H1 (cell line): ENCODE results near the gene PGK1. TPM values are rescaled to one million over a fixed set of nuclear protein-coding genes. Genes with fewer than 3 reads are reported as not detected.
"Not testable (repeated sequence)": the region's sequence is repeated elsewhere in the genome, so short reads cannot be mapped to it uniquely, and the experiment has no call there.

Experiments used
- CTCF ChIA-PET: fragments of 300-600 bp; sonication (Branson Sonifier 250); formaldehyde crosslinking; loops from one replicate; lab custom pipeline; 2021; ENCODE audit not compliant: partially characterized antibody; lab: Charles Lee
- POLR2A ChIA-PET: fragments of 300-600 bp; sonication (Branson Sonifier 250); formaldehyde crosslinking; loops from one replicate; lab custom pipeline; 2021; ENCODE audit warnings: inconsistent platforms; ENCODE audit not compliant: partially characterized antibody; lab: Charles Lee
- DNase-seq, 2 experiments: peaks; one replicate each; pipeline versions ENCODE4 v3.0.0 to v3.0.0-alpha.2; 2010 to 2022; ENCODE audit warnings: low spot score in 2 of 2, low read depth in 1 of 2, mixed read lengths in 1 of 2
- FAIRE-seq: peaks from 2 replicates; lab custom pipeline; 2011; peaks lifted over from hg19 to GRCh38; lab: Jason Lieb, UNC
- H2AFZ ChIP-seq: 2 replicates; pipeline ENCODE4 v1.8.1; 2012; ENCODE audit warnings: low read length, inconsistent platforms
- H2AK5ac ChIP-seq: 2 replicates; pipeline ENCODE4 v1.6.1; 2013; ENCODE audit warnings: low read depth, low read length
- H2BK120ac ChIP-seq: replicated peaks from 2 replicates; pipeline ENCODE3; 2013; ENCODE audit warnings: low read depth, low read length, inconsistent platforms
- H2BK12ac ChIP-seq: 2 replicates; pipeline ENCODE4 v1.6.1; 2013; ENCODE audit warnings: low read depth, low read length
- H2BK15ac ChIP-seq: 2 replicates; pipeline ENCODE4 v1.6.1; 2013; ENCODE audit warnings: low read length
- H2BK20ac ChIP-seq: 2 replicates; pipeline ENCODE4 v1.6.1; 2013; ENCODE audit warnings: low read length
- H2BK5ac ChIP-seq: 2 replicates; pipeline ENCODE4 v1.6.1; 2013; ENCODE audit warnings: low read depth, low read length
- H3K14ac ChIP-seq: 2 replicates; pipeline ENCODE4 v1.6.1; 2013; ENCODE audit warnings: inconsistent platforms; ENCODE audit not compliant: insufficient read length
- H3K18ac ChIP-seq: 2 replicates; pipeline ENCODE4 v1.6.1; 2013; ENCODE audit warnings: low read length; ENCODE audit errors: extremely low read depth
- H3K23ac ChIP-seq: 2 replicates; pipeline ENCODE4 v1.6.1; 2013; ENCODE audit warnings: inconsistent platforms; ENCODE audit not compliant: insufficient read length
- H3K23me2 ChIP-seq: 2 replicates; pipeline ENCODE4 v1.6.1; 2013; ENCODE audit warnings: low read depth, low read length
- H3K27ac ChIP-seq: 2 replicates; pipeline ENCODE4 v1.6.1; 2011; ENCODE audit warnings: low read depth, low read length, inconsistent platforms
- H3K27me3 ChIP-seq, 4 experiments: replicated peaks in 1 of 4; 1 replicate in 1 of 4; 2 replicates in 3 of 4; pipeline versions ENCODE4 v1.6.1 to v1.8.1; 2011 to 2013; ENCODE audit warnings: low read length in 3 of 4, mild to moderate bottlenecking in 3 of 4, inconsistent platforms in 2 of 4, mixed read lengths in 2 of 4, moderate library complexity in 1 of 4; ENCODE audit not compliant: control insufficient read depth in 3 of 4, insufficient read depth in 3 of 4; ENCODE audit errors: extremely low read depth in 1 of 4
- H3K36me3 ChIP-seq, 4 experiments: 2 replicates each; pipeline versions ENCODE4 v1.6.1 to v1.8.1; 2011 to 2013; ENCODE audit warnings: mild to moderate bottlenecking in 4 of 4, low read length in 3 of 4, moderate library complexity in 2 of 4, control low read depth in 1 of 4, inconsistent platforms in 1 of 4; ENCODE audit not compliant: insufficient read depth in 4 of 4, control insufficient read depth in 2 of 4
- H3K4ac ChIP-seq: replicated peaks from 2 replicates; pipeline ENCODE3; 2013; ENCODE audit warnings: low read length, low read depth, mixed read lengths, inconsistent platforms; ENCODE audit not compliant: insufficient read length
- H3K4me1 ChIP-seq, 4 experiments: replicated peaks in 1 of 4; 1 replicate in 1 of 4; 2 replicates in 3 of 4; pipeline versions ENCODE4 v1.6.1 to v1.8.1; 2011 to 2013; ENCODE audit warnings: low read length in 3 of 4, inconsistent platforms in 2 of 4, mixed read lengths in 1 of 4; ENCODE audit not compliant: insufficient read depth in 4 of 4, control insufficient read depth in 3 of 4
- H3K4me2 ChIP-seq, 2 experiments: 2 replicates each; pipeline versions ENCODE4 v1.6.1 to v1.8.1; 2011 to 2013; ENCODE audit warnings: low read depth in 2 of 2, low read length in 2 of 2, control low read depth in 1 of 2, inconsistent platforms in 1 of 2, mild to moderate bottlenecking in 1 of 2; ENCODE audit not compliant: insufficient read depth in 1 of 2
- H3K4me3 ChIP-seq, 4 experiments: fragments of 200-600, 300-600 bp in 1 of 4; sonication (generic), shearing (Covaris generic), sonication (Bioruptor Twin) in 1 of 4; 2 replicates each; pipeline versions ENCODE4 v1.5.1 to v1.8.1; 2011 to 2016; ENCODE audit warnings: low read length in 4 of 4, low read depth in 3 of 4, control low read depth in 2 of 4, inconsistent platforms in 2 of 4, mild to moderate bottlenecking in 2 of 4, mixed read lengths in 1 of 4, moderate library complexity in 1 of 4; ENCODE audit not compliant: insufficient read depth in 2 of 4; ENCODE audit errors: extremely low read depth in 1 of 4
- H3K56ac ChIP-seq: replicated peaks from 2 replicates; pipeline ENCODE3; 2013; ENCODE audit warnings: low read depth, mild to moderate bottlenecking, mixed read lengths, low read length, inconsistent platforms; ENCODE audit not compliant: insufficient read length
- H3K79me1 ChIP-seq: 2 replicates; pipeline ENCODE4 v1.6.1; 2013; ENCODE audit warnings: low read depth, low read length, control low read depth
- H3K79me2 ChIP-seq, 2 experiments: 2 replicates each; pipeline versions ENCODE4 v1.6.1 to v1.8.1; 2012 to 2013; ENCODE audit warnings: low read length in 2 of 2, mild to moderate bottlenecking in 2 of 2, inconsistent platforms in 1 of 2; ENCODE audit not compliant: insufficient read depth in 2 of 2, control insufficient read depth in 1 of 2
- H3K9ac ChIP-seq, 4 experiments: replicated peaks in 1 of 4; 1 replicate in 1 of 4; 2 replicates in 3 of 4; pipeline versions ENCODE4 v1.6.1 to v1.8.1; 2011 to 2013; ENCODE audit warnings: low read depth in 3 of 4, low read length in 3 of 4, control low read depth in 2 of 4, mild to moderate bottlenecking in 2 of 4, moderate library complexity in 2 of 4, inconsistent platforms in 1 of 4; ENCODE audit errors: extremely low read depth in 1 of 4
- H3K9me3 ChIP-seq, 2 experiments: 2 replicates each; pipeline versions ENCODE4 v1.6.1 to v1.8.1; 2012 to 2013; ENCODE audit warnings: mild to moderate bottlenecking in 2 of 2, moderate library complexity in 2 of 2, control low read depth in 1 of 2, inconsistent platforms in 1 of 2, low read depth in 1 of 2, low read length in 1 of 2, mixed read lengths in 1 of 2; ENCODE audit not compliant: insufficient read depth in 2 of 2
- H4K20me1 ChIP-seq, 2 experiments: replicated peaks in 1 of 2; 2 replicates each; pipeline versions ENCODE3 to v1.8.1; 2011 to 2013; ENCODE audit warnings: inconsistent platforms in 2 of 2, low read length in 2 of 2, mild to moderate bottlenecking in 1 of 2; ENCODE audit not compliant: insufficient read depth in 2 of 2, control insufficient read depth in 1 of 2
- H4K5ac ChIP-seq: 2 replicates; pipeline ENCODE4 v1.6.1; 2013; ENCODE audit warnings: low read length, low read depth, mixed read lengths, inconsistent platforms; ENCODE audit not compliant: insufficient read length
- H4K8ac ChIP-seq: 2 replicates; pipeline ENCODE4 v1.8.0; 2013; ENCODE audit warnings: mild to moderate bottlenecking, moderate library complexity, low read length, inconsistent platforms; ENCODE audit not compliant: insufficient read depth; ENCODE audit errors: extremely low read depth
- H4K91ac ChIP-seq: replicated peaks from 2 replicates; pipeline ENCODE3; 2013; ENCODE audit warnings: low read length, mixed read lengths, inconsistent platforms; ENCODE audit not compliant: insufficient read length
- ASH2L ChIP-seq: fragments of 200-600, 300-600 bp; sonication (generic); IDR thresholded peaks from one replicate; pipeline ENCODE4 v1.7.1; 2017; ENCODE audit warnings: low read length
- RAD21 ChIP-seq, 2 experiments: IDR thresholded peaks in 1 of 2; conservative IDR thresholded peaks in 1 of 2; 2 replicates each; pipeline ENCODE4 v1.6.1; 2011; ENCODE audit warnings: low read depth in 2 of 2, low read length in 2 of 2, improper control_type of control experiment in 1 of 2, inconsistent platforms in 1 of 2, mild to moderate bottlenecking in 1 of 2, moderate library complexity in 1 of 2
- RXRA ChIP-seq: IDR thresholded peaks from 2 replicates; pipeline ENCODE4 v1.6.1; 2011; ENCODE audit warnings: low read depth, mild to moderate bottlenecking, low read length, moderate library complexity; ENCODE audit not compliant: insufficient read depth
- SIRT6 ChIP-seq: IDR thresholded peaks from one replicate; pipeline ENCODE4 v1.7.1; 2012; ENCODE audit warnings: low read length, inconsistent platforms
- polyA plus RNA-seq, 7 experiments: library from polyadenylated mRNA; depleted of rRNA in 3 of 7; stranded (reverse) in 5 of 7; unstranded in 2 of 7; fragments of >200 nt in 5 of 7; fragments of 200-250 nt in 2 of 7; gene quantifications; 1 replicate in 5 of 7; 2 replicates in 1 of 7; 4 replicates in 1 of 7; pipeline versions ENCODE4 v1.2.1 to v1.2.3, GENCODE V29; 2011 to 2013; ENCODE audit warnings: missing spikeins in 2 of 7, mixed read lengths in 2 of 7
- total RNA-seq: library from RNA; stranded (reverse); fragmentation: NEBNext Ultra II Directional; extraction: Animal tissue kit (Norgen Biotek cat#: 25700); gene quantifications from 2 replicates; pipeline ENCODE4 v1.2.1, GENCODE V29; 2021

The PGK1 gene
- total and polyA plus RNA-seq, 2 of the 8 experiments (the other 6 are each of a cell fraction or from before 2014, with no cell fraction given): 328 to 427 TPM

- no peak for TF ChIP-seq RXRA
- no peak for TF ChIP-seq ASH2L
- no peak for TF ChIP-seq RAD21 (IDR thresholded peaks at IDR 0.05 in 1 of 2, conservative IDR thresholded peaks at IDR 0.05 in 1 of 2; ENCODE audit: low read depth in 2 of 2, low read length in 2 of 2)
- TF ChIP-seq SIRT6: no peak
Measured at GRCh38 chrX:78125148-78125547, 21.1 kb downstream of the PGK1 start (continued).

- H3K23ac ChIP-seq, H3K23me2 ChIP-seq, H3K79me2 ChIP-seq, H3K27me3 ChIP-seq, H4K5ac ChIP-seq, H2BK20ac ChIP-seq, H3K27ac ChIP-seq, H3K4ac ChIP-seq, H2AFZ ChIP-seq, DNase-seq, H4K8ac ChIP-seq, H4K91ac ChIP-seq, H2BK15ac ChIP-seq, H3K4me2 ChIP-seq, H2BK12ac ChIP-seq, H3K18ac ChIP-seq, H3K9me3 ChIP-seq, H3K79me1 ChIP-seq, H2AK5ac ChIP-seq, H4K20me1 ChIP-seq, H2BK120ac ChIP-seq, H3K9ac ChIP-seq, H3K56ac ChIP-seq, H3K4me3 ChIP-seq, H2BK5ac ChIP-seq, H3K4me1 ChIP-seq, FAIRE-seq, H3K14ac ChIP-seq: not testable (repeated sequence)
- peaks cover 9 to 81% (median 37%) of the 10 kb centered on the region in 4 experiments; a peak in 7 of 8 replicates for H3K36me3 ChIP-seq
- CTCF ChIA-PET: interaction anchor here (0.6 to 1.7 kb wide), 3 partner anchors 8 to 92 kb away, joined by 3 to 4 read pairs (median 4); no protein-coding TSS in a partner anchor
- POLR2A ChIA-PET: interaction anchor here (0.7 kb wide), 1 partner anchor 204 kb away, joined by 3 read pairs; no protein-coding TSS in a partner anchor
Measured at GRCh38 chrX:78125781-78126180, 21.7 kb downstream of the PGK1 start.
